Endothelial cell of umbilical vein (primary cell): ENCODE data around the gene SEC16B. TPM values are rescaled to one million over a fixed set of nuclear protein-coding genes. Genes with fewer than 3 reads are reported as not detected.

Experiments used
- BruUV-seq: library from RNA; stranded (reverse); fragments of 400-500 nt; replicated peaks from 2 replicates; lab custom pipeline; 2021; lab: Mats Ljungman, UMichigan
- CTCF ChIA-PET: fragments of 300-600, 350-600 bp; sonication (Branson Sonifier 250); formaldehyde crosslinking; loops from one replicate; lab custom pipeline; 2021; ENCODE audit warnings: antibody characterized with exemption, inconsistent platforms; lab: Charles Lee
- POLR2A ChIA-PET: fragments of 300-600, 350-600 bp; sonication (Branson Sonifier 250); formaldehyde crosslinking; loops from one replicate; lab custom pipeline; 2021; ENCODE audit warnings: antibody characterized with exemption, inconsistent platforms; lab: Charles Lee
- DNase-seq: peaks from one replicate; pipeline ENCODE4 v3.0.0-alpha.2; 2011; ENCODE audit warnings: low read depth, low spot score
- FAIRE-seq: peaks from 2 replicates; lab custom pipeline; 2011; peaks lifted over from hg19 to GRCh38; lab: Jason Lieb, UNC
- H2AFZ ChIP-seq: 2 replicates; pipeline ENCODE4 v1.6.0; 2012; ENCODE audit warnings: low read depth, low read length, control low read depth, inconsistent platforms
- H3K27ac ChIP-seq: 2 replicates; pipeline ENCODE4 v1.5.1; 2011; ENCODE audit warnings: low read depth, mild to moderate bottlenecking, control low read depth, low read length, moderate library complexity; ENCODE audit not compliant: insufficient read depth
- H3K27me3 ChIP-seq, 2 experiments: 2 replicates each; pipeline versions ENCODE4 v1.6.0 to v1.6.1; 2011; ENCODE audit warnings: low read length in 2 of 2, mixed read lengths in 1 of 2; ENCODE audit not compliant: control insufficient read depth in 2 of 2, insufficient read depth in 2 of 2
- H3K36me3 ChIP-seq, 2 experiments: 2 replicates in 1 of 2; 3 replicates in 1 of 2; pipeline ENCODE4 v1.5.1; 2011; ENCODE audit warnings: low read length in 2 of 2, mild to moderate bottlenecking in 1 of 2, moderate library complexity in 1 of 2; ENCODE audit not compliant: control insufficient read depth in 2 of 2, insufficient read depth in 2 of 2; ENCODE audit errors: extremely low read depth in 1 of 2
- H3K4me1 ChIP-seq: 3 replicates; pipeline ENCODE4 v1.5.1; 2011; ENCODE audit warnings: mild to moderate bottlenecking, low read length; ENCODE audit not compliant: control insufficient read depth, insufficient read depth; ENCODE audit errors: extremely low read depth
- H3K4me2 ChIP-seq: 2 replicates; pipeline ENCODE4 v1.6.1; 2011; ENCODE audit warnings: low read length, control low read depth, mixed read lengths; ENCODE audit not compliant: insufficient read depth
- H3K4me3 ChIP-seq, 3 experiments: fragments of 200-600 bp in 1 of 3; sonication (generic), shearing (Covaris generic) in 1 of 3; replicated peaks in 1 of 3; 2 replicates each; pipeline ENCODE4 v1.5.1; 2011 to 2016; ENCODE audit warnings: control low read depth in 3 of 3, low read length in 3 of 3, mild to moderate bottlenecking in 2 of 3, inconsistent platforms in 1 of 3, low read depth in 1 of 3, moderate library complexity in 1 of 3; ENCODE audit not compliant: insufficient read depth in 1 of 3
- H3K79me2 ChIP-seq: 2 replicates; pipeline ENCODE4 v1.6.0; 2012; ENCODE audit warnings: low read length, inconsistent platforms; ENCODE audit not compliant: control insufficient read depth, insufficient read depth
- H3K9ac ChIP-seq: replicated peaks from 2 replicates; pipeline ENCODE3; 2011; ENCODE audit warnings: low read length, control low read depth; ENCODE audit not compliant: insufficient read depth; ENCODE audit errors: extremely low read depth
- H3K9me1 ChIP-seq: replicated peaks from 3 replicates; pipeline ENCODE4 v1.6.0; 2011; ENCODE audit warnings: mild to moderate bottlenecking, low read length; ENCODE audit not compliant: control insufficient read depth, insufficient read depth; ENCODE audit errors: extremely low read depth
- H3K9me3 ChIP-seq: replicated peaks from 2 replicates; pipeline ENCODE4 v1.5.1; 2012; ENCODE audit warnings: low read length, inconsistent platforms; ENCODE audit not compliant: control insufficient read depth, insufficient read depth
- H4K20me1 ChIP-seq: replicated peaks from 2 replicates; pipeline ENCODE3; 2011; ENCODE audit warnings: mild to moderate bottlenecking, low read length; ENCODE audit not compliant: control insufficient read depth, insufficient read depth; ENCODE audit errors: extremely low read depth
- EZH2 ChIP-seq: IDR thresholded peaks from 2 replicates; pipeline ENCODE4 v1.6.1; 2012; ENCODE audit warnings: borderline replicate concordance, low read depth, mild to moderate bottlenecking, moderate library complexity, low read length, inconsistent platforms; ENCODE audit not compliant: severe bottlenecking
- FOS ChIP-seq: IDR thresholded peaks from 2 replicates; pipeline ENCODE4 v1.6.1; 2011; ENCODE audit warnings: mild to moderate bottlenecking, low read length, moderate library complexity, borderline replicate concordance; ENCODE audit not compliant: insufficient read depth
- GATA2 ChIP-seq: IDR thresholded peaks from 2 replicates; pipeline ENCODE4 v1.7.0; 2011; ENCODE audit warnings: low read depth, mild to moderate bottlenecking, moderate library complexity, mixed read lengths, low read length; ENCODE audit not compliant: insufficient read length, insufficient read depth
- JUN ChIP-seq: IDR thresholded peaks from 2 replicates; pipeline ENCODE4 v1.6.1; 2011; ENCODE audit warnings: borderline replicate concordance, low read depth; ENCODE audit not compliant: insufficient read length, insufficient read depth
- MYC ChIP-seq: IDR thresholded peaks from one replicate; pipeline ENCODE4 v1.6.1; 2011; ENCODE audit warnings: mild to moderate bottlenecking, low read depth, low read length
- POLR2A ChIP-seq: IDR thresholded peaks from 2 replicates; pipeline ENCODE4 v1.6.1; 2012; ENCODE audit warnings: low read depth, mild to moderate bottlenecking, control low read depth, low read length
- POLR2AphosphoS5 ChIP-seq: IDR thresholded peaks from 2 replicates; pipeline ENCODE4 v1.6.1; 2012; ENCODE audit warnings: low read depth, mild to moderate bottlenecking, control low read depth, low read length, moderate library complexity; ENCODE audit not compliant: insufficient read depth
- dilution Hi-C: fragments of 300-500 bp; cut with MboI; formaldehyde crosslinking; loops from one replicate; pipeline ENCODE4 v1.15.0; 2019; ENCODE audit warnings: low sequenced_read_pairs; ENCODE audit not compliant: extremely low pct_ligation_motif_present
- intact Hi-C: fragments of 100-400 bp; cut with micrococcal nuclease; formaldehyde crosslinking; loops from one replicate; pipeline ENCODE4 v1.10.0; 2022
- polyA plus RNA-seq, 4 experiments: library from polyadenylated mRNA; depleted of rRNA in 3 of 4; stranded (reverse) in 3 of 4; unstranded in 1 of 4; fragments of >200 nt; gene quantifications; 2 replicates each; pipeline versions ENCODE4 v1.2.1 to v1.2.3, GENCODE V29; 2011 to 2012; ENCODE audit warnings: missing spikeins in 1 of 4
- total RNA-seq: library from RNA; stranded (reverse); gene quantifications from 2 replicates; pipeline ENCODE4 v1.2.3, GENCODE V29; 2021
- TF ChIP-seq, protein P1 (sequence below): IDR thresholded peaks from 2 replicates; pipeline ENCODE4 v1.6.1; 2011; ENCODE audit not compliant: insufficient read depth, insufficient read length
- TF ChIP-seq, protein P2 (sequence below), 2 donors: IDR thresholded peaks; 1 replicate in 1 of 2; 2 replicates in 1 of 2; pipeline ENCODE4 v1.5.1; 2011; ENCODE audit warnings: low read length in 2 of 2, mild to moderate bottlenecking in 2 of 2, moderate library complexity in 2 of 2, control low read depth in 1 of 2, inconsistent platforms in 1 of 2, low read depth in 1 of 2; ENCODE audit not compliant: insufficient read depth in 1 of 2; ENCODE audit errors: extremely low read depth in 1 of 2

Gene SEC16B
- total and polyA plus RNA-seq, 2 donors (not counting 3 experiments of a cell fraction or from before 2014, with no cell fraction given), result 0.44 to 0.58 TPM

DNA sequence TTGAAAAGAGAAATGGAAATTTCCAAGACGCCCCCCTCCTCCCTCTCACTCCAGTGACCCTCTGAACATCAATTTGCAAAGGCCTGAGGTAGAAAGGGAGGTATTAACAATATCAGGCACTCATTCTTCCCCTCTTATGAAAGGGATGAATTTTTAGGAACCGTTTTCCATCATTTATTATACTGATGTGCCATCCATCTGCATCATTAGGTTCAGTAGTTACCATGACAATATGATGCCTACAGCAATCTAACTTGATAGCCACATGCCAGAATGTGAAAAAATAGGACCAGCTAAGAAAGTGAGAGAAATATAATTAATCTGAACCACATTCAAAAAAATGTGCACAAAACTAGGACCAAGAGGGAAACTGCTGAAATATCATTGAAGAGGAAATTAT, 40.9 kb downstream of the SEC16B start:
- Histone ChIP-seq H3K79me2 (no peaks in the 10 kb centered on the region), H3K9ac (no peak overlapping the region), H3K27ac (no peak overlapping the region), H3K4me1 (peaks cover 45% of the 10 kb centered on the region), H3K27me3 (no peaks in the 10 kb centered on the region), H3K4me2 (no peak overlapping the region), H4K20me1 (no peaks in the 10 kb centered on the region), H3K4me3 (no peak overlapping the region), H2AFZ (no peak overlapping the region), H3K9me1 (no peaks in the 10 kb centered on the region), H3K9me3 (no peaks in the 10 kb centered on the region), H3K36me3 (no peaks in the 10 kb centered on the region)
- no peak for FAIRE-seq
- intact Hi-C loops, result loop anchor here (5.0 kb wide), 3 partner anchors 147 to 1032 kb away; no protein-coding TSS in a partner anchor
- no TSS peak for BruUV-seq
- DNase-seq, result no peak
- TF ChIP-seq JUN (no peak), MYC (no peak), FOS (no peak), GATA2 (no peak), POLR2AphosphoS5 (no peak), EZH2 (no peak), POLR2A (no peak)
- TF ChIP-seq, protein P1, sequence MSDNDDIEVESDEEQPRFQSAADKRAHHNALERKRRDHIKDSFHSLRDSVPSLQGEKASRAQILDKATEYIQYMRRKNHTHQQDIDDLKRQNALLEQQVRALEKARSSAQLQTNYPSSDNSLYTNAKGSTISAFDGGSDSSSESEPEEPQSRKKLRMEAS, result no peak
- TF ChIP-seq, protein P2, sequence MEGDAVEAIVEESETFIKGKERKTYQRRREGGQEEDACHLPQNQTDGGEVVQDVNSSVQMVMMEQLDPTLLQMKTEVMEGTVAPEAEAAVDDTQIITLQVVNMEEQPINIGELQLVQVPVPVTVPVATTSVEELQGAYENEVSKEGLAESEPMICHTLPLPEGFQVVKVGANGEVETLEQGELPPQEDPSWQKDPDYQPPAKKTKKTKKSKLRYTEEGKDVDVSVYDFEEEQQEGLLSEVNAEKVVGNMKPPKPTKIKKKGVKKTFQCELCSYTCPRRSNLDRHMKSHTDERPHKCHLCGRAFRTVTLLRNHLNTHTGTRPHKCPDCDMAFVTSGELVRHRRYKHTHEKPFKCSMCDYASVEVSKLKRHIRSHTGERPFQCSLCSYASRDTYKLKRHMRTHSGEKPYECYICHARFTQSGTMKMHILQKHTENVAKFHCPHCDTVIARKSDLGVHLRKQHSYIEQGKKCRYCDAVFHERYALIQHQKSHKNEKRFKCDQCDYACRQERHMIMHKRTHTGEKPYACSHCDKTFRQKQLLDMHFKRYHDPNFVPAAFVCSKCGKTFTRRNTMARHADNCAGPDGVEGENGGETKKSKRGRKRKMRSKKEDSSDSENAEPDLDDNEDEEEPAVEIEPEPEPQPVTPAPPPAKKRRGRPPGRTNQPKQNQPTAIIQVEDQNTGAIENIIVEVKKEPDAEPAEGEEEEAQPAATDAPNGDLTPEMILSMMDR (IDR thresholded peaks at IDR 0.05; ENCODE audit: extremely low read depth in 1 of 2, insufficient read depth in 1 of 2, low read depth in 1 of 2, low read length in 2 of 2), result no peak
- CTCF ChIA-PET, result interaction anchor here (1.1 to 2.0 kb wide), 5 partner anchors 14 to 1031 kb away, joined by 3 to 8 read pairs (median 4); no protein-coding TSS in a partner anchor
- POLR2A ChIA-PET, result no interaction called here
- dilution Hi-C loops, result no loop called here
